DLD1 (cell line): ENCODE measurements around the gene PHF13.
"Not testable (repeated sequence)": the region's sequence is repeated elsewhere in the genome, so short reads cannot be mapped to it uniquely, and the experiment has no call there.

Source experiments
- in situ Hi-C: cut with HindIII; loops from 2 replicates; pipeline ENCODE4 v1.10.0; 2017; ENCODE audit warnings: low sequenced_read_pairs

Gene PHF13

DNA sequence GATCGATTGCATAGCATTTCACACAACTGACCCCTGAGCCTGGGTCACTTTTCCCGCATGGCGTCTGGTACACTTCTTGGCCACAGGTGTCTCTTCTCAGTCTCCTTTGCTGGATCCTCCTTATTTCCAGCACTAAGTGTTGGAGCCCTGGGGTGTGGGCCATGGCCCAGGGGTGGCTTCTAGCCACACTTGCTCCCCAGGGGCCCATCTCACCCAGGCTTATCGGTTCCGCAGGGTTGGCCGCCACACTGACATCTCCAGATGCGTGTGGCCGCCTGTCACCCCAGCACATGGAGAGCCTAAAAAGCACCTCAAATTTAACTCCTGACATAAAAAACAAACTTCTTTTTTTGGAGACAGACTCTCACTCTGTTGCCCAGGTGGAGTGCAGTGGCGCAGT, 13.5 kb downstream of the PHF13 start:
- in situ Hi-C loops = no loop called here

DNA sequence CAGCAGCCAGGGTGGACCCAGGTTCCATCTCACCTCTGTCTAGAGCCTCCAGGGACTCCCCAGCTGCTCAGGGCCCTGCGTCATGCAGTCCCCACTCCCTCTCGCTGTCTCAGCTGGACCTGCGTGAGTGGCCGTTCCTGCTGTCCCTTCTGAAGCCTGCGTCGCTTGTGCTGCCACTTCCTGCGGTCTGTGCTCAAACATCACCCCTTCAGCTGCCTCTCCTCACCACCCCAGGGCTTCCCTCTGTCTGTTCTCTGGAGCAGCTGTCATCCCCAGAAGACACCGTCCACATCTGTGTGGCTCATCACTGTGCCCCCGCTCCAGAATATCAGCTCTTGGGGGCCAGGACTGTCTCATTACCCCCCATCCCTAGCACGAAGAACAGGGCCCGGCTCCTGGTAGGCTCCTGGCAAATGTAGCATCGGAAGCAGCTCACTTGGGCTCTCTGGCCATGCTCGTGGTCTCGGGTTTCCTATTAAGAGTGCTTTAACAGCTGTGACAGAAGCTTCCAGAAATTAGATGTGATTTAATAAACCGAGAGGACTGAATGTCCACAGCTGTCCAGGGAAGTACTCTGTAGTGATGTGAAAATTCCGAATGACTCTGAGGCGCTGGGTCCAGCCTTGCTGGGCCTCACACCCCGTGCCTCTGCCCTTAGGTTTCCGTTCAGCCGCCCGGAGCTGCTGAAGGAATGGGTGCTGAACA, 14.5 kb downstream of the PHF13 start:
- in situ Hi-C loops = no loop called here

DNA sequence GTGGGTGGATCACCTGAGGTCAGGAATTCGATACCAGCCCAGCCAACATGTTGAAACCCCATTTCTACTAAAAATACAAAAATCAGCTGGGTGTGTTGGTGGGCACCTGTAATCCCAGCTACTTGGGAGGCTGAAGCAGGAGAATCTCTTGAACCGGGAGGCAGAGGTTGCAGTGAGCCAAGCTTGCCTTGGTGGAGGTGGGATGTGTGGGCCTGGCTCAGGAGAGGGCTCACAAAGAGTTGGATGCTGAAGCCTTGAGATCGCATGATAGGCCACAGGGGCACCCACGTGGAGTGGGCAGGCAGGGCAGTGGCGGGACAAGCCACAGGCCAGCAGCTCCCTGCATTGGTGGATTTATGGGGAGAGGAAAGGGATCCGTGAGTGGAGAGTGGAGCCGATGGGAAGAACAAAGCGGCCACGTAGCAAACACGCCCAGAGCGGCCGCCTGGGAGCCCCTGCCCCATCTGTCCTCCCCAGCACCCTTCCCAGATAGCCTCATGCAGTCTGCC, 15.5 kb downstream of the PHF13 start:
- in situ Hi-C loops = no loop called here

DNA sequence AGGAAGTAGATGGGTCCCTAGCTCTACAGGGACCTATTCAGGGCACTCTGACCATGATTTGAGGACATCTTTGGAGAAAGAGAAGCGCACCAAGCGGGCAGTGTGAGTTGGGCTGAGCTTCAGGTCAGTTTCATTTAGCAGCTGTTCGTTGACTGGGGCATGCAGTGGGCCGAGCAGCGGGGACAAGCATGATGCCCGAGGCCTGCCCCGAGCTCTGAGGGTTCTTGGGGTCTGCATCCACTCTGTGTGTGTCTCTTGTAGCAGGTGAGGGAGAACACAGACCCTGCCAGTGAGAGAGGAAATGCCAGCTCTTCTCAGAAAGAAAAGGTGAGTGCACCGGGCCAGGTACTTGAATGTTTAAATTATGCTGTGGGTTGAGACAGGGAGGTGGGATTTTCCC, 16.5 kb downstream of the PHF13 start:
- in situ Hi-C loops = no loop called here

DNA sequence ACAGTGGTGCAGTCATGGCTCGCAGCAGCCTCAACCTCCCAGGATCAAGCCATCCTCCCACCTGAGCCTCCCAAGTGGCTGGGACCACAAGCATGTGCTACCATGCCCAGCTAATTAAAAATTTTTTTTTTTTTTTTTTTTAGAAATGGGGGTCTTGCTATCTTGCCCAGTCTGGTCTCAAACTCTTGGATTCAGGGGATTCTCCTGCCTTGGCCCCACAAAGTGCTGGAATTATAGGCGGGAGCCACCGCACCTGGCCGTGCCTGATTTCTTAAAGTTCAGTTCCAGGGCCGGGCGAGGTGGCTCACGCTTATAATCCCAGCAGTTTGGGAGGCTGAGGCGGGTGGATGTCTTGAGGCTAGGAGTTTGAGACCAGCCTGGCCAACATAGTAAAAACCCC, 17.5 kb downstream of the PHF13 start:
- in situ Hi-C loops = no loop called here

DNA sequence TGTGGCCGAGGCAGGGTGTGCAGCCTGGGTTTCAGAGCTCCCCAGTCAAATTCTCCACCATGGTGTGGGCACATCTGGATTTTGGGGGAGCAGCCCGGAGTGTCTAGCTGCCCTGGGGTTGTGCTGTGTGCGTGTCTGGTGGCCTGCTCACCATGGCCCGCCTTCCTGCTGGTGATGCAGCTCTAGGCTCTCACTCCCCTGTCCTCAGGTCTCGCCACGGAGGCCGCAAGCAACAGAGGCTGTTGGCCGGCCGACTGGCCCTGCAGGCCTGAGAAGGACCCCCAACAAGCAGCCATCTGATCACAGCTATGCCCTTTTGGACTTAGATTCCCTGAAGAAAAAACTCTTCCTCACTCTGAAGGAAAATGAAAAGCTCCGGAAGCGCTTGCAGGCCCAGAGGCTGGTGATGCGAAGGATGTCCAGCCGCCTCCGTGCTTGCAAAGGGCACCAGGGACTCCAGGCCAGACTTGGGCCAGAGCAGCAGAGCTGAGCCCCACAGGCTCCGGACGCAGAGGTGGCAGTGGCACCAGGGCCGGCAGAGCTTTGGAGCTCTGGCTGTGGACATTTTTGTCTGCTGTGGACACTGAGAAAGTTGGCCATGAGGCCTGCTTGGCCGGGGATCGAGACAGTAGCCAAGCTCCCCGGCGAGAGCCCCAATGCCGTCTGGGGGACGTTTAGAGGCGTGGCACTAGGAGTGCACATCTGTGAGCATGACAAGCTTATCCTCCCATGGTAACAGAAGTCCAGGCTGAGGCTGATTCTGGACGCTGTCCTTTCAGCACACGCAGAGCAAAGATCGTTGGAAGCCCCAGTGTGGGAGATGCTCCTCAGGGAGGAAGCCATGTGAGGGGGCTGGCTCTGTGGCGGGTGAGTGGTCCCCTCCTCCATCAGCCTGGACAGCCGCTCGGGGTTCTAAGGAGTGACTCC, 19.3 kb downstream of the PHF13 start:
- in situ Hi-C loops = no loop called here

DNA sequence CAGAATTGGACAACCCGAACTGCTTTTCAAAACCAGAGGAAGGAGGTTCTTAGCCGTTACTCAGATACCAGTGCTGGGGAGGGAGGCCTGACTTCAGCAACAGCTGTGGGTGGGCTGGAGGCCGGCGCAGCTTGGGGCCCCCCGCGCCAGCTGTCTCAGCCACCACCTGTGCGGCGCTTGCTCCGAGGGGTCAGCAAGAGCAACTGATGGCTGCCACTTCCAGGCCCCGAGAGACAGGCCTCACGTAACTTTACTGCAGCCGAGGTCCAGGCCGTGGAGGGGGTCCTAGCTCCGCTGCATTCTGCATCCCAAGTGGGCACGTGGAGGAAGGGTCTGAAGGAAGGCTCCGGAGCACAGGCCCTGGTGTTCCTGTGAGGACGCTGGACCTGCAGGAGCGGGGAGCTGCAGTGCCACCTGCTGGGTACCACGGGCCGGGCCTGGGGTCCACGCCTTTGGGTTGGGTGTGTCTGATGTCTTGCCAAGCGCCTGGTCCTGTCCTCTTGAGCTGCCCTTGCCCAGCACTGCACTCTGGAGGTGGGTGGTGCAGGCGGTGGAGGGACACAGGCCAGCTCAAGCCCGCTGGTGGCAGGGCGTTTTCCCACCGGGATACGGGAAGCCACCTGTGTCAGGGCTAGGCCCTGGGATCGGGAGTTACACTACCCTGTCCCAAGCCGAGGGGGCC, 21.0 kb downstream of the PHF13 start:
- in situ Hi-C loops = no loop called here

DNA sequence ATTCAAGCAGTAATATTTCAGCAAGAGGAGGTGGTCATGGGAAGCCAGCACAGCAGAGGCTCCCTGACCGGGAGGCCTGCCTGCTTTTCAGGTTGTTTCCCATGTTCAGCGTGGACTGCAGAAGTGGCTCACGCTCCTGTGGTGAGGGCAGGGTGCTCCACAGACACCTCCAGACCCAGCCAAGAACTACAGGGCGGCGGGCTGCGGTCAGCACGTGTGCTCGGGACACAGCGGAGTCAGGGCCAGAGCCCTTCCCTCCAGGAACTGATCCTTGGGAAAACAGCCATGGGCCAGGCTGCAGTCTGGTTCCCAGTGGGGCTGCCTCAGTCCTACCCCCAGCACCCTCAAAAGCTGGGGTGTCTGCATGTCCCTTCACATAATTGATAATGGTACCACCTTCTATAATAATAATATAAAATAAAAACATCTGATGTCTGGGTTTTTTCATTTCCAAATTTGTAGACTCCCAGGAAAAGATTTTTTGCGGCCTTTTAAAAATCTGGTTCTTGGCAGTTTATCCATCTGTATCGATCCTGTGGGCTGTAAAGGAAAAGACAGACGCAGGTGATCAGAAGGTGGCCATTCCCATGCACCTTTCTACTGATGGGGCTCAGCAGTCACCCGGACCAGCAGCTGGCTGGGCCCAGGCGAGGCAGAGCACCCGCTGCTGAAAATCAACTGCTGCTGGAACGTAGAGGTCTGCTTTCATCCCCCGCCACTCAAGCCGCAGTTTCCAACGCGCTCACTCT, 21.8 kb downstream of the PHF13 start:
- in situ Hi-C loops = no loop called here

DNA sequence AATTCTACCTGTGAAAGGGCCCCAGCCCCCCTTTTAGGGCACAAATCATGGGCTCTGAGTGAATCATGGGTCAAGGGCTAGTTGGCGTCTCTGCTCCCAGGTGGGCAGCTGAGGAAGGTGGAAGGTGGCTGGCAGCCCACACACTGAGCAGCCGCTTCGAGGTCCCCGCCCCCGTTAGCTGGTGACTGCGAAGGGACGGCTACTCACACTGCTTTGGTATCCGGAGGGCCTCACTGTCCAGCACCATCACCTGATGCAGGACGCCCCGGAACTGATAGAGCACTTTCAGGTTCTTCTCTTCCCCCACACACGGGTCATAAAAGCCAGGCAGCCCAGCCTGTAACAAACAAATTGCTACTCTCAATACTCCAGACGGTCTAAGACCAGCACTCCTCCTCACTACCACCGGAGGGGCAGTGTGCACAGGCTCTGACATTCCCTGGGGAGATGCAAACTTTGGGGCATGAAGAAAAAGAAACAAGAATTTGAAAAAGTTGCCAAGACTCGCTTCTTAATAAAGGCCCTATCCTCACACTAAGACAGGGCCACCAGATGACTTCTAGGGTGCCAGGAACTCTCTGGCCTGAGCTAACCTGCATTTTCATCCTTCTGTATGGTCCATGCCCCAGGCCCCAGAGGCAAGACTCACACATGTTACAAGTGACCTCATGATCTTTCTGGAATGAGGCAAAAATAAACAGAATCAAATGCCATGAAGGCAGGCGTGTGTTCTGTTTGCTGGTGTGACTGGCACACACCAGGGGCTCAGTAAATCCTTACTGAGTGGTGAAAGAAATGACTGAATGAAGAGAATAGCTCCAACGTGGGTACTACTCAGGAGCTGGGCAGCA, 22.6 kb downstream of the PHF13 start:
- in situ Hi-C loops = no loop called here

DNA sequence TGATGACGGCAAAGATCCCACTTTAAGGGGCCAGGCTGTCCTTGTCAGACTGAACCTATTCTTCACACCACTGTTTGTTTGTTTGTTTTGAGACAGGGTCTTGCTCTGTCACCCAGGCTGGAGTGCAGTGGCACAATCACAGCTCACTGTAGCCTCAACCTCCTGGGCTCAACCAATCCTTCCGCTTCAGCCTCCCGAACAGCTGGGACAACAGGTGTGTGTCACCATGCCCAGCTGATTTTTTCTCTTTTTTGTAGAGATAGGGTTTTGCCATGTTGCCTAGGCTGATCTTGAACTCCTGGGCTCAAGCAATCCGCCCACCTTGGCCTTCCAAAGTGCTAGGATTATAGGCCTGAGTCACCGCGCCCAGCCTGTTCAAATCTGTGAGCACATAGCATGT, 23.2 kb downstream of the PHF13 start:
- in situ Hi-C loops = not testable (repeated sequence)

DNA sequence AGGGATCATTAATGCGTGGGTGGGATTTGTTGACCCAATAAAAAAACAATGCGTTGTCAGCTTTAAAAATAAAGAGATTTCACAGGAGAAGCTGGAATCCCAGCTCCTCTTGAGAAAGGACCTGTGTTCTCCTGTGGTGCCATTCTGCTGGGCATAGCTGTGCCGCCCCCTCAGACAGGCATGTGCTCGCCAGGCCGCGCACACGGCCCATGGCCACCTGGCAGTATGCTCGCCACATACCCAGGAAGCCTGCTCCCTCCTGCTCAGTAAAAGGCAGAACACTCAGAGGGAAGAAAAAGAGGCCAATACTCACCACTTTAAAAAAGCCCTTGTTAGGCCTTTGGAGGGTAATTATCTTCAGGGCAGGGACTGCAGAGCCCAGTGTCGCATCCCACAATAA, 24.2 kb downstream of the PHF13 start:
- in situ Hi-C loops = no loop called here

DNA sequence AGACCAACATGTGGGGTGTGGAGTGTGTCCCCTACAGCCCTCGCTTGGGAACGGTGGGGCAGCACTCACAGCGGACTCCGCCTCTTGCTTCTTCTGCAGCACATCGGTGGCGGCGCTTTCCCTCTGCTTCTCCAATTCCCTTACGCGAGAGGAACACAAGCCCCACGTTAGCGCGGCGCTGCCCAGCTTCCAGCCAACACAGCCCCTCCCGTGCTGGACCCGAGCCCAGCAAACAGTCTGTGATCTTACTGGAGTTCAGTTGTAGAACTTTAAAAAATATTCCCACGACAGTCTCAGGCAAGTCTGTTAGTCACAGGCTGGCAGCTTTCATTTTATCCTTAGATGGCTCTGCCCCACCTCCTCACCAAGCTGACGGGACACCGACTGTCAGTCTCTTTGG, 24.7 kb downstream of the PHF13 start:
- in situ Hi-C loops = no loop called here

DNA sequence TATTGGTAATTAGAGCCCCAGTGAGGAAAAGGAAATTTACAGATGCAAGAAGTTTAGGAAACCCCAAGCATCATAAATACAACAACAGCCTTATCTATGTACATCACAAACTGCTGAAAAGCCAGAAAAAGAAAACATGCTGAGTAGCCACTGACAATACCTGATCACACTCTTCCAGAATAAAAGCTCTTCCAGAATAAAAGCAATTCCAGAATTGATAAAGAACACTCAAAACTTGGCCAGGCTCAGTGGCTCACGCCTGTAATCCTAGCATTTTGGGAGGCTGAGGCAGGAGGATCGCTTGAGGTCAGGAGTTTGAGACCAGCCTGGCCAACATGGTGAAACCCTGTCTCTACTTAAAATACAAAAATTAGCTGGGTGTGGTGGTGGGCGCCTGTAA, 27.3 kb downstream of the PHF13 start:
- in situ Hi-C loops = not testable (repeated sequence)

DNA sequence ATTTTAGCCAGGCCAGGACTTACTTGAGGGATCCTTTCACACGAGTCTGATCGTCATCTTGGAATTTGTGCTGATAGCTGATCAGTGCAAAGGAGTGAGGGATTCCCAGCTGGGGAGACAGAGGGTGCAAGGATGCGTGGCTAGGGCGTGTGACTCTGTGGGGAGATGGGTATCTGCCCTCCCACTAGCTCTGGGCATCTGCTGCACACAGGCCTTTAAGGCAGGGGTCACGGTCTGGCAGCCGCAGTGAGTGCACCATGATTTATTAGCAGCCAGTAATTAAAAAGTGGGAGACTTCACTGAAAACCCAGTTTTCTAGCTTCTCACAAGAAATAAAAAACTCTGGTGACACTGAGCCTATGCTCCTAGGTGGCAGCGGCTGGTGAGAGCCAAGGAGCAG, 31.5 kb downstream of the PHF13 start:
- in situ Hi-C loops = no loop called here

DNA sequence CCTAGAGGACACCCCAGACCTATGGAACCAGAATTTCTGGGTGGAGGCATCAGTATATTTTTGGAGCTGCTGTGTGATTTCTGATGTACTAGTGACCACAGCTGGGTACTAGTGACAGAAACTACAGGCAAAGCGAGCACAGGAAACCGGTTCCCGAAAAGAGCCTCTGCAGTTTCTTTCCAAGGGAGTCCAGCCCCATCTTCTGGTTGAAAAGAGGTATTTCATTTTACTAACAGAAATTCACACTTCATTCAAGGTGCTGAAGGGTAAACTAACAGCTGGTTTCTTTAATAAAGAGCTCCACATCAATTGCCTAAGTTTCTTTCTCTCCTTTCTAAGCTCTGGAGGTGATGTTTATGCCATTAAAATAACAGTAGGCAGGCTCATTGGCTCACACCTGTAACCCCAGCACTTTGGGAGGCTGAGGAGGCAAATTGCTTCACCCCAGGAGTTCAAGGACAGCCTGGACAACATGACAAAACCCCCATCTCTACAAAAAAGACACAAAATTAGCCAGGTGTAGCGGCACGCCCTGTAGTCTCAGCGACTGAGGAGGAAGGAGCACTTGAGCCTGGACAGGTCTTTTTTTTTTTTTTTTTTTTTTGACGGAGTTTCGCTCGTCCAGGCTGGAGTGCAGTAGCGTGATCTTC, 33.1 kb downstream of the PHF13 start:
- in situ Hi-C loops = no loop called here

DNA sequence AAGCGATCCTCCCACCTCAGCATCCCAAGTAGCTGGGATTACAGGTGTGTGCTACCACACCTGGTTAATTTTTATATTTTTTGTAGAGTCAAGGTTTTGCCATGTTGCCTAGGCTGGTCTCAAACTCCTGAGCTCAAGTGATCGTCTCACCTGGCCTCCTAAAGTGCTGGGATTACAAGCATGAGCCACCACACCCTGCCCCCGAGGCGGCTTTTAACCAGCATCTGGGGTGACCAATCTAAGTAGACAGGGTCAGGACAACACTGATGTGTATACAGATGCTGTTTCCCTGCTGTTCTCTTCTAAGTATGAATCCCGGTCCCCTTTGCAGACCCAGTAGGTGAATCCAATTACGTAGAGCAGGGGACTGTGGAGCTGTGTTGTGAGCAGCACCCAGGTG, 35.0 kb downstream of the PHF13 start:
- in situ Hi-C loops = no loop called here

DNA sequence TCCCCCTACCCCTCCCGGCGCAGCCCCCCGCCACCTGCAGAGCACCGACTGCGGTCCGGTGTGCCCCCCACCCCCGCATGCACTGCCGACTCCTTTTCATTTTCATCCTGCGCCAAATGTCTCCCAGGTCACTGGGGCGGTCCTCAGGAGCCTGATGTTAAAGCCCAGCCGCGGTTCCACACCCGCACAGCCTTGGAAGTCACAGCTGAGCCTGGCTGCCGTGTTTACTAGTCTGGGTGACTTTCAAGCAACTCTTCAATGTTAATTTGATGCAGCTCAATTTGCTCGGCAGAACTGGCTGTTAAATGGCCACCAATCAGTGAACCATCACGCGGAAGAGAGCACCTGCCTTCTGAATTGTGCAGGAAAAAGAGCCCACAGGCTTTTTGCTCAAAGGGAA, 38.4 kb downstream of the PHF13 start:
- in situ Hi-C loops = no loop called here

DNA sequence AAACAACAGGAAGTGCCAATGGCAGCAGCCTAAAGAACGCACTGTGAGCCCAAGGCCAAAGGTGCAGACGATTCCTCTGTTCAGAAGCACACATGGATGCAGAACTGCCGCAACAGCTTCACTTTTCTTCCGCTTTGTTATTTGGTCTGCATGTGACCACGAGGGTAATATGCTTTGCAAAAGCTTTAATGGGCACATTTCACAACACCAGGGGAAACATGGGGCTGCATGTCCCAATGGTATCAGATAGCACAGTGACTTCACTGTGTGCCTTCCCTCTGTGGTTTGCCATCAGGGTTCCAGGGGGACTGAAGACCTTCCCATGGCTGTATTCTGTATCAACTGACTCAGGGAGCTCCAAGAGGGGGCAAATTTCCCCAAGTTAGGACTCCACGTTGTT, 39.5 kb downstream of the PHF13 start:
- in situ Hi-C loops = no loop called here
